Fibroblast of lung (primary cell): ENCODE measurements around the gene DYNC2I2.

Experiments used
- EZH2 ChIP-seq: IDR thresholded peaks from 2 replicates; pipeline ENCODE4 v1.5.1; 2012; ENCODE audit warnings: low read length, control low read depth, mild to moderate bottlenecking; ENCODE audit errors: missing control alignments
- TF ChIP-seq, protein P1 (sequence below), 2 donors: IDR thresholded peaks in 1 of 2; conservative IDR thresholded peaks in 1 of 2; 1 replicate in 1 of 2; 2 replicates in 1 of 2; pipeline ENCODE4 v1.5.1; 2011 to 2012; ENCODE audit warnings: low read length in 2 of 2, control low read depth in 1 of 2, inconsistent platforms in 1 of 2, low read depth in 1 of 2, mild to moderate bottlenecking in 1 of 2

GRCh38 chr9:128611600-128612394, 44.9 kb downstream of the DYNC2I2 start:
- TF ChIP-seq, protein P1, sequence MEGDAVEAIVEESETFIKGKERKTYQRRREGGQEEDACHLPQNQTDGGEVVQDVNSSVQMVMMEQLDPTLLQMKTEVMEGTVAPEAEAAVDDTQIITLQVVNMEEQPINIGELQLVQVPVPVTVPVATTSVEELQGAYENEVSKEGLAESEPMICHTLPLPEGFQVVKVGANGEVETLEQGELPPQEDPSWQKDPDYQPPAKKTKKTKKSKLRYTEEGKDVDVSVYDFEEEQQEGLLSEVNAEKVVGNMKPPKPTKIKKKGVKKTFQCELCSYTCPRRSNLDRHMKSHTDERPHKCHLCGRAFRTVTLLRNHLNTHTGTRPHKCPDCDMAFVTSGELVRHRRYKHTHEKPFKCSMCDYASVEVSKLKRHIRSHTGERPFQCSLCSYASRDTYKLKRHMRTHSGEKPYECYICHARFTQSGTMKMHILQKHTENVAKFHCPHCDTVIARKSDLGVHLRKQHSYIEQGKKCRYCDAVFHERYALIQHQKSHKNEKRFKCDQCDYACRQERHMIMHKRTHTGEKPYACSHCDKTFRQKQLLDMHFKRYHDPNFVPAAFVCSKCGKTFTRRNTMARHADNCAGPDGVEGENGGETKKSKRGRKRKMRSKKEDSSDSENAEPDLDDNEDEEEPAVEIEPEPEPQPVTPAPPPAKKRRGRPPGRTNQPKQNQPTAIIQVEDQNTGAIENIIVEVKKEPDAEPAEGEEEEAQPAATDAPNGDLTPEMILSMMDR (conservative IDR thresholded peaks at IDR 0.05 in 1 of 2, IDR thresholded peaks at IDR 0.05 in 1 of 2; ENCODE audit: low read depth in 1 of 2, low read length in 2 of 2): no peak
- TF ChIP-seq EZH2: no peak
